ENCODE data around the gene AATF. TPM values are rescaled to one million over a fixed set of nuclear protein-coding genes. Genes with fewer than 3 reads are reported as not detected.

The AATF gene
- total RNA-seq, 1 donor from 2014 or later = 23.9 TPM

Small RNA genes within 50 kb of the gene (microRNA-seq; reads per million reads assigned to microRNA genes)
- not detected for gene MIR2909

Other genes with a start within 250 kb of the AATF start
- not detected for gene LHX1, start 11.5 kb upstream of the AATF start, total RNA-seq

Data from Right ventricle myocardium inferior (tissue), 1 donor.